Nephron progenitor cell (in vitro differentiated cells): ENCODE measurements around the gene KCNAB1.

Experiments used
- DNase-seq: peaks from one replicate; pipeline ENCODE4 v3.0.0; 2021
- H3K27ac Mint-ChIP-seq: 2 replicates; pipeline ENCODE4 v1.8.0; 2021; ENCODE audit warnings: mild to moderate bottlenecking, moderate library complexity, mixed read lengths
- H3K27me3 Mint-ChIP-seq: 2 replicates; pipeline ENCODE4 v1.8.0; 2021; ENCODE audit warnings: mild to moderate bottlenecking, low read depth, mixed read lengths; ENCODE audit not compliant: poor library complexity
- H3K36me3 Mint-ChIP-seq: 2 replicates; pipeline ENCODE4 v1.8.0; 2021; ENCODE audit warnings: low read depth, mixed read lengths
- H3K4me1 Mint-ChIP-seq: 2 replicates; pipeline ENCODE4 v1.8.0; 2021; ENCODE audit warnings: mixed read lengths
- H3K4me3 Mint-ChIP-seq: 2 replicates; pipeline ENCODE4 v1.8.0; 2021; ENCODE audit warnings: mild to moderate bottlenecking, moderate library complexity, mixed read lengths
- H3K9me3 Mint-ChIP-seq: 2 replicates; pipeline ENCODE4 v1.8.0; 2021; ENCODE audit warnings: mild to moderate bottlenecking, moderate library complexity, mixed read lengths
- TF ChIP-seq, protein P1 (sequence below): fragments of 200-600 bp; sonication (generic); IDR thresholded peaks from 2 replicates; pipeline ENCODE4 v1.5.0; 2021; ENCODE audit warnings: antibody characterized with exemption

The KCNAB1 gene

DNA sequence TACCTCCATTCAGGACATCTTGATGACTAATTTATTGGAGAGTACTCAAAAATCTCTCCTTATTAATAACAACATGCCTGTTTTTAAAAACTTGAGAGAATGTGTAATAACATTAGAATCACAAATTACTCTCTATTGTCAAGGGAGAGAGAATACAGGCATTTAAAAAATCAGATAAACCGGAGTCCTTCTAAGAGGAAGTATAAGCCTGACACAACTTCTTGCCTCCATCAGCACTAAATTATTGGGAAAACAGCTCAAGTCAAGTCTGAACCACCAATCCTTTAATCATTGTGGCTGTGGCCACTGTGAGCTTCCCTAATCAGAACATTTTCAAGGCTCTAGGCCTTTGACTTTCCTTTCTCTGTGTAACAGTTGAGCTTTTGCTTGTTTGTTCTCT, 396.6 kb downstream of the KCNAB1 start:
- no peaks in the 10 kb centered on the region for H3K9me3 Mint-ChIP-seq
- no peaks in the 10 kb centered on the region for H3K36me3 Mint-ChIP-seq
- no peak for DNase-seq
- H3K27ac Mint-ChIP-seq, result no peak overlapping the region
- H3K27me3 Mint-ChIP-seq, result peaks cover 11% of the 10 kb centered on the region
- TF ChIP-seq, protein P1, sequence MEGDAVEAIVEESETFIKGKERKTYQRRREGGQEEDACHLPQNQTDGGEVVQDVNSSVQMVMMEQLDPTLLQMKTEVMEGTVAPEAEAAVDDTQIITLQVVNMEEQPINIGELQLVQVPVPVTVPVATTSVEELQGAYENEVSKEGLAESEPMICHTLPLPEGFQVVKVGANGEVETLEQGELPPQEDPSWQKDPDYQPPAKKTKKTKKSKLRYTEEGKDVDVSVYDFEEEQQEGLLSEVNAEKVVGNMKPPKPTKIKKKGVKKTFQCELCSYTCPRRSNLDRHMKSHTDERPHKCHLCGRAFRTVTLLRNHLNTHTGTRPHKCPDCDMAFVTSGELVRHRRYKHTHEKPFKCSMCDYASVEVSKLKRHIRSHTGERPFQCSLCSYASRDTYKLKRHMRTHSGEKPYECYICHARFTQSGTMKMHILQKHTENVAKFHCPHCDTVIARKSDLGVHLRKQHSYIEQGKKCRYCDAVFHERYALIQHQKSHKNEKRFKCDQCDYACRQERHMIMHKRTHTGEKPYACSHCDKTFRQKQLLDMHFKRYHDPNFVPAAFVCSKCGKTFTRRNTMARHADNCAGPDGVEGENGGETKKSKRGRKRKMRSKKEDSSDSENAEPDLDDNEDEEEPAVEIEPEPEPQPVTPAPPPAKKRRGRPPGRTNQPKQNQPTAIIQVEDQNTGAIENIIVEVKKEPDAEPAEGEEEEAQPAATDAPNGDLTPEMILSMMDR, result no peak
- no peak overlapping the region for H3K4me3 Mint-ChIP-seq
- H3K4me1 Mint-ChIP-seq, result no peaks in the 10 kb centered on the region

DNA sequence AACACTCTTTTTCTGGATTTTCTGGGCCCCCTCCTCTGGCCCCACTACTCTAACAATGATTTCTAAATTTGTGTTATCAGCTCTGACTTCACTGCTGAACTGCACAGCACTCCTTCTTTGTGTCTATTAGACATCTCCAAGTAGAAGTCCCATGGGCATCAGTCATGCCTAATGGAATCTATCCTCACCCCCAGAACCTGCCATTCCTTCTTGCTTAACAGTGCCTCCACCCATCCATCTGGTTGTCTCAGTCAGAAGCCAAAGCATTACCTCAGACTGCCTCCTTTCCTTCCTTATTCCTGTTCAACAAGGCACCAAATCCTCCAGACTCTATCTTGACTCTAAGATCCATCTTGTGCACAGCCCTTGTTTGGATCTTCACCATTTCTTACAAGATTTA, 398.3 kb downstream of the KCNAB1 start:
- Mint-ChIP-seq H3K27me3 (peaks cover 11% of the 10 kb centered on the region), H3K36me3 (no peaks in the 10 kb centered on the region), H3K27ac (no peak overlapping the region), H3K4me1 (no peaks in the 10 kb centered on the region), H3K9me3 (no peaks in the 10 kb centered on the region), H3K4me3 (no peak overlapping the region)
- TF ChIP-seq, protein P1, result no peak
- DNase-seq, result no peak

- peaks cover 11% of the 10 kb centered on the region for H3K27me3 Mint-ChIP-seq
- H3K36me3 Mint-ChIP-seq, result no peaks in the 10 kb centered on the region
- no peak overlapping the region for H3K4me3 Mint-ChIP-seq
- H3K9me3 Mint-ChIP-seq, result no peaks in the 10 kb centered on the region
- H3K27ac Mint-ChIP-seq, result no peak overlapping the region
- DNase-seq, result no peak
- H3K4me1 Mint-ChIP-seq, result no peaks in the 10 kb centered on the region
- TF ChIP-seq, protein P1, result no peak
These were observed 399.4 kb downstream of the KCNAB1 start for GRCh38 chr3:156519758-156520162.

DNA sequence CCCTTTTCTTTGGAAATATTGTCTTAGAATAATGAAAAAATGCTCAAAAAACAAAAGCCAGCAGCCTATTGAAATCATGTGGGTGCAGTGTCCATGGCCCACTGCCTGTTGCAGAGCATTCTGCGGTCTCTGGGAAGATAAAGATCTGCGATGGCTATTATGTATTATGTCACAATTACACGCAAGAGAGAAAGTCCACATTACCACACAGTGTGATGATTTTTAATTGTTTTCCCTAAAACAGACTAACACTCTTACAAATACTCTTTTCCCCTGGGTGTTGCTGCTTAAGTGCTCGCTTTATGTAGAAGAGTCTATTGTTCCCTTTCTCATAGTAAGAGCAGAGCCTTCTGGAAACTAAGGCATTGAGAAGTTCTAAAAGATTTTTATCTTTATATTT, 402.3 kb downstream of the KCNAB1 start:
- no peak for DNase-seq
- Mint-ChIP-seq H3K4me3 (no peak overlapping the region), H3K36me3 (no peaks in the 10 kb centered on the region), H3K27me3 (peaks cover under 1% of the 10 kb centered on the region), H3K4me1 (peaks cover under 1% of the 10 kb centered on the region), H3K9me3 (no peaks in the 10 kb centered on the region), H3K27ac (no peak overlapping the region)
- TF ChIP-seq, protein P1, result no peak

GRCh38 chr3:156525808-156526207, 405.4 kb downstream of the KCNAB1 start:
- H3K27me3 Mint-ChIP-seq, result no peaks in the 10 kb centered on the region

GRCh38 chr3:156527060-156527459, 406.7 kb downstream of the KCNAB1 start:
- Mint-ChIP-seq H3K9me3 (no peaks in the 10 kb centered on the region), H3K4me3 (no peak overlapping the region), H3K36me3 (no peaks in the 10 kb centered on the region), H3K27me3 (no peaks in the 10 kb centered on the region), H3K4me1 (peaks cover 13% of the 10 kb centered on the region), H3K27ac (no peak overlapping the region)
- DNase-seq, result no peak
- TF ChIP-seq, protein P1, result no peak

More at GRCh38 chr3:156525808-156526207, 405.4 kb downstream of the KCNAB1 start:
- TF ChIP-seq, protein P1, result no peak
- no peak overlapping the region for H3K4me3 Mint-ChIP-seq
- no peak for DNase-seq
- no peak overlapping the region for H3K27ac Mint-ChIP-seq
- no peaks in the 10 kb centered on the region for H3K36me3 Mint-ChIP-seq
- H3K9me3 Mint-ChIP-seq, result no peaks in the 10 kb centered on the region
- H3K4me1 Mint-ChIP-seq, result peaks cover 13% of the 10 kb centered on the region
